Measurements from ENCODE around the gene SCD5. TPM values are rescaled to one million over a fixed set of nuclear protein-coding genes. Genes with fewer than 3 reads are reported as not detected.

The SCD5 gene
- total and polyA plus RNA-seq, 2 of the 13 experiments (the other 11 are each of a cell fraction or from before 2014, with no cell fraction given): not detected

GRCh38 chr4:82801910-82802521, 3.4 kb upstream of the SCD5 start:
- Histone ChIP-seq H3K79me2 (ENCODE audit: insufficient read depth, low read length) (no peaks in the 10 kb centered on the region), H2AFZ (ENCODE audit: low read length) (no peak overlapping the region), H3K9me3 (ENCODE audit: low read length) (no peaks in the 10 kb centered on the region), H3K27me3 (ENCODE audit: control insufficient read depth in 1 of 2, insufficient read depth in 2 of 2, low read length in 2 of 2) (peaks cover 3 to 32% of the 10 kb centered on the region in 2 experiments), H3K27ac (ENCODE audit: extremely low read length, insufficient read depth, low read length) (no peak overlapping the region), H4K20me1 (ENCODE audit: insufficient read depth, low read length) (no peaks in the 10 kb centered on the region), H3K9ac (ENCODE audit: insufficient read depth, low read depth, low read length) (no peak overlapping the region), H3K4me2 (ENCODE audit: low read depth, low read length) (no peak overlapping the region), H3K36me3 (replicated peaks in 1 of 2; ENCODE audit: control insufficient read depth in 1 of 2, insufficient read depth in 2 of 2, low read length in 2 of 2) (no peaks in the 10 kb centered on the region), H3K4me3 (replicated peaks in 1 of 3; ENCODE audit: insufficient read depth in 1 of 3, low read depth in 2 of 3, low read length in 3 of 3) (no peak overlapping the region), H3K4me1 (ENCODE audit: insufficient read depth, low read length) (no peaks in the 10 kb centered on the region)
- intact Hi-C loops (cut with micrococcal nuclease; ENCODE audit: unreplicated experiment) (no loop called here), in situ Hi-C loops (cut with HindIII; ENCODE audit: extremely low pct_ligation_motif_present, low pct_unique_long_range_greater_than_20kb) (no loop called here)
- no TSS peak for BruUV-seq (replicated peaks)
- POLR2A ChIA-PET: no interaction called here
- WGBS (ENCODE audit: low lambda C conversion rate): 28% methylated on average over 3 of the region's 3 CpGs
- ATAC-seq (peak; percentile 42; the same call in 2 of the 3 replicates), DNase-seq (ENCODE audit: low spot score) (peak; percentile 13), FAIRE-seq (no peak)
- TF ChIP-seq CTCF (CRISPR knock-in tag; IDR thresholded peaks at IDR 0.05) (peak; percentile 50), NCOA1 (CRISPR knock-in tag; IDR thresholded peaks at IDR 0.05) (no peak), STAG1 (CRISPR knock-in tag; IDR thresholded peaks at IDR 0.05) (peak; percentile 34)
- CTCF ChIA-PET (ENCODE audit: low intra/inter-chr PET ratio, low total read pairs): interaction anchor here (1.0 kb wide), 1 partner anchor 340 kb away, joined by 3 read pairs; no protein-coding TSS in a partner anchor

- Histone ChIP-seq H3K4me2 (ENCODE audit: low read depth, low read length) (peak overlapping the region; percentile 55), H3K4me1 (ENCODE audit: insufficient read depth, low read length) (no peaks in the 10 kb centered on the region), H3K27ac (ENCODE audit: extremely low read length, insufficient read depth, low read length) (no peak overlapping the region), H2AFZ (ENCODE audit: low read length) (no peak overlapping the region), H3K9ac (ENCODE audit: insufficient read depth, low read depth, low read length) (no peak overlapping the region), H3K27me3 (ENCODE audit: control insufficient read depth in 1 of 2, insufficient read depth in 2 of 2, low read length in 2 of 2) (peaks cover 5 to 41% of the 10 kb centered on the region in 2 experiments), H3K4me3 (replicated peaks in 1 of 3; ENCODE audit: insufficient read depth in 1 of 3, low read depth in 2 of 3, low read length in 3 of 3) (peak overlapping the region in 2 of 3 experiments; percentile 45 to 55; a peak in 2 of 6 replicates), H3K9me3 (ENCODE audit: low read length) (no peaks in the 10 kb centered on the region), H4K20me1 (ENCODE audit: insufficient read depth, low read length) (no peaks in the 10 kb centered on the region), H3K79me2 (ENCODE audit: insufficient read depth, low read length) (no peaks in the 10 kb centered on the region), H3K36me3 (replicated peaks in 1 of 2; ENCODE audit: control insufficient read depth in 1 of 2, insufficient read depth in 2 of 2, low read length in 2 of 2) (no peaks in the 10 kb centered on the region)
- in situ Hi-C loops (cut with HindIII; ENCODE audit: extremely low pct_ligation_motif_present, low pct_unique_long_range_greater_than_20kb): no loop called here
- 47% methylated on average over 18 of the region's 25 CpGs for WGBS (ENCODE audit: low lambda C conversion rate)
- BruUV-seq (replicated peaks): no TSS peak
- TF ChIP-seq NRL (CRISPR knock-in tag; IDR thresholded peaks at IDR 0.05; ENCODE audit: borderline replicate concordance) (no peak), ZNF513 (CRISPR knock-in tag; conservative IDR thresholded peaks at IDR 0.05) (no peak), ARNT (IDR thresholded peaks at IDR 0.05) (no peak), JUND (CRISPR knock-in tag; IDR thresholded peaks at IDR 0.05) (no peak), BCL6 (CRISPR knock-in tag; IDR thresholded peaks at IDR 0.05) (no peak), PCBP1 (IDR thresholded peaks at IDR 0.05; ENCODE audit: borderline replicate concordance, low read depth, low read length) (no peak), ZNF720 (CRISPR knock-in tag; IDR thresholded peaks at IDR 0.05) (no peak), ZBTB3 (CRISPR knock-in tag; IDR thresholded peaks at IDR 0.05; ENCODE audit: borderline replicate concordance, low read depth) (no peak), NR2F6 (IDR thresholded peaks at IDR 0.05) (no peak), NR2F6 (CRISPR knock-in tag; IDR thresholded peaks at IDR 0.05) (no peak)
- CTCF ChIA-PET (ENCODE audit: low intra/inter-chr PET ratio, low total read pairs): no interaction called here
- DNase-seq (ENCODE audit: low spot score): no peak
- POLR2A ChIA-PET: no interaction called here
- intact Hi-C loops (cut with micrococcal nuclease; ENCODE audit: unreplicated experiment): no loop called here
- no peak for FAIRE-seq
- peak; percentile 11; the same call in 1 of the 3 replicates for ATAC-seq
These were observed 648 bp upstream of the SCD5 start for GRCh38 chr4:82799006-82799881.
